Measurements from ENCODE around the gene MARCHF4. TPM values are rescaled to one million over a fixed set of nuclear protein-coding genes. Genes with fewer than 3 reads are reported as not detected.

MARCHF4 gene
- total RNA-seq, 1 experiment from 2014 or later = not detected

DNA sequence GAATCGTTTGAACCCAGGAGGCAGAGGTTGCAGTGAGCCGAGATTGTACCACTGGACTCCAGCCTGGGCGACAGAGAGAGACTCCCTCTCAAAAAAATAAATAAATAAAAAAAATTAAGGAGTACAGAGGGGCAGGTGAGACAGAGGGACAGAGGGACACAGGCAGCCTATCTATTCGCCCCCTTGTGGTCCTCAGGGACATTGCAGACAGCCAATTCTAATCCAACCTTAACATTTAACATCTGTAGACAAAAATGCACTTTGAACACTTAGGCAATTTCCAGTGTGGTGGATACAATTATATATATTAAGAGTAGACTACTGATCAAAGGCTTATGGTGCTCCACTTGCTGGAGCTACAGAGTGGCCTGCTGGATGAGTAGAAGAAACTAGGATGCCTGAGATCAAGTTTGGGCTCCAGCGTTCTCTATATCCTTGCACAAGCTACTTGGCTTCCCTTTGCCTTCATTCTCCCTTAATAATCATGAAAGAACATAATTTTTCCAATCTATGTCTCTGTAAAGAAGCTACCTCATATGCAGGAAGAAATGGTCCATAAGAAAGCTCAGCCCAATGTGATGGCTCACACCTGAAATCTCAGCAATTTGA lies 31.8 kb upstream of the MARCHF4 start:
- peaks cover 20% of the 10 kb centered on the region for H3K27me3 ChIP-seq (ENCODE audit: insufficient read depth, low read length)
- no peak overlapping the region for H3K4me3 ChIP-seq (replicated peaks in 1 of 2; ENCODE audit: low read depth in 1 of 2, low read length in 2 of 2)
- H3K9me3 ChIP-seq (ENCODE audit: control insufficient read depth in 1 of 2, insufficient read depth in 1 of 2, low read depth in 1 of 2, low read length in 2 of 2) = no peaks in the 10 kb centered on the region
- H4K20me1 ChIP-seq (ENCODE audit: insufficient read depth) = no peaks in the 10 kb centered on the region
- no peaks in the 10 kb centered on the region for H3K36me3 ChIP-seq (ENCODE audit: control insufficient read depth in 1 of 2, insufficient read depth in 2 of 2, low read length in 2 of 2)
- H2AFZ ChIP-seq (ENCODE audit: low read depth, low read length, poor library complexity, severe bottlenecking) = no peak overlapping the region
- POLR2A ChIA-PET = no interaction called here
- ATAC-seq (peak; percentile 91), DNase-seq (ENCODE audit: low read depth, low spot score) (peak; percentile 35)
- CTCF ChIA-PET = interaction anchor here (0.7 to 2.5 kb wide), 3 partner anchors 181 to 738 kb away, joined by 3 to 13 read pairs (median 3); no protein-coding TSS in a partner anchor
- intact Hi-C loops (cut with micrococcal nuclease) = loop anchor here (2.0 to 5.0 kb wide), 2 partner anchors 181 to 292 kb away; no protein-coding TSS in a partner anchor
- no peak overlapping the region for H3K9ac ChIP-seq (ENCODE audit: low read length)
- no peak overlapping the region for H3K27ac ChIP-seq (ENCODE audit: low read depth, low read length)
- no peak overlapping the region for H3K4me2 ChIP-seq (ENCODE audit: low read length)
- no peaks in the 10 kb centered on the region for H3K4me1 ChIP-seq (ENCODE audit: control insufficient read depth in 1 of 2, insufficient read depth in 2 of 2, low read length in 2 of 2)
- TF ChIP-seq, protein P1, sequence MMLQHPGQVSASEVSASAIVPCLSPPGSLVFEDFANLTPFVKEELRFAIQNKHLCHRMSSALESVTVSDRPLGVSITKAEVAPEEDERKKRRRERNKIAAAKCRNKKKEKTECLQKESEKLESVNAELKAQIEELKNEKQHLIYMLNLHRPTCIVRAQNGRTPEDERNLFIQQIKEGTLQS (IDR thresholded peaks at IDR 0.05) = no peak
- TF ChIP-seq POLR2A (IDR thresholded peaks at IDR 0.05; ENCODE audit: borderline replicate concordance, extremely low read depth, insufficient read depth, insufficient read length) = no peak
- TF ChIP-seq ZFX (IDR thresholded peaks at IDR 0.05) = no peak
- TF ChIP-seq, protein P2, sequence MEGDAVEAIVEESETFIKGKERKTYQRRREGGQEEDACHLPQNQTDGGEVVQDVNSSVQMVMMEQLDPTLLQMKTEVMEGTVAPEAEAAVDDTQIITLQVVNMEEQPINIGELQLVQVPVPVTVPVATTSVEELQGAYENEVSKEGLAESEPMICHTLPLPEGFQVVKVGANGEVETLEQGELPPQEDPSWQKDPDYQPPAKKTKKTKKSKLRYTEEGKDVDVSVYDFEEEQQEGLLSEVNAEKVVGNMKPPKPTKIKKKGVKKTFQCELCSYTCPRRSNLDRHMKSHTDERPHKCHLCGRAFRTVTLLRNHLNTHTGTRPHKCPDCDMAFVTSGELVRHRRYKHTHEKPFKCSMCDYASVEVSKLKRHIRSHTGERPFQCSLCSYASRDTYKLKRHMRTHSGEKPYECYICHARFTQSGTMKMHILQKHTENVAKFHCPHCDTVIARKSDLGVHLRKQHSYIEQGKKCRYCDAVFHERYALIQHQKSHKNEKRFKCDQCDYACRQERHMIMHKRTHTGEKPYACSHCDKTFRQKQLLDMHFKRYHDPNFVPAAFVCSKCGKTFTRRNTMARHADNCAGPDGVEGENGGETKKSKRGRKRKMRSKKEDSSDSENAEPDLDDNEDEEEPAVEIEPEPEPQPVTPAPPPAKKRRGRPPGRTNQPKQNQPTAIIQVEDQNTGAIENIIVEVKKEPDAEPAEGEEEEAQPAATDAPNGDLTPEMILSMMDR (IDR thresholded peaks at IDR 0.05 in 2 of 3, conservative IDR thresholded peaks at IDR 0.05 in 1 of 3; ENCODE audit: borderline replicate concordance in 1 of 3, insufficient read depth in 1 of 3, low read depth in 2 of 3, low read length in 2 of 3) = peak; percentile 62 to 86 (median 67)
- no peak for TF ChIP-seq EGR1 (IDR thresholded peaks at IDR 0.05; ENCODE audit: low read depth)
- no peak for TF ChIP-seq EZH2 (IDR thresholded peaks at IDR 0.05)
- TF ChIP-seq EZH2phosphoT487 (IDR thresholded peaks at IDR 0.05; ENCODE audit: borderline replicate concordance) = no peak
- TF ChIP-seq, protein P3, sequence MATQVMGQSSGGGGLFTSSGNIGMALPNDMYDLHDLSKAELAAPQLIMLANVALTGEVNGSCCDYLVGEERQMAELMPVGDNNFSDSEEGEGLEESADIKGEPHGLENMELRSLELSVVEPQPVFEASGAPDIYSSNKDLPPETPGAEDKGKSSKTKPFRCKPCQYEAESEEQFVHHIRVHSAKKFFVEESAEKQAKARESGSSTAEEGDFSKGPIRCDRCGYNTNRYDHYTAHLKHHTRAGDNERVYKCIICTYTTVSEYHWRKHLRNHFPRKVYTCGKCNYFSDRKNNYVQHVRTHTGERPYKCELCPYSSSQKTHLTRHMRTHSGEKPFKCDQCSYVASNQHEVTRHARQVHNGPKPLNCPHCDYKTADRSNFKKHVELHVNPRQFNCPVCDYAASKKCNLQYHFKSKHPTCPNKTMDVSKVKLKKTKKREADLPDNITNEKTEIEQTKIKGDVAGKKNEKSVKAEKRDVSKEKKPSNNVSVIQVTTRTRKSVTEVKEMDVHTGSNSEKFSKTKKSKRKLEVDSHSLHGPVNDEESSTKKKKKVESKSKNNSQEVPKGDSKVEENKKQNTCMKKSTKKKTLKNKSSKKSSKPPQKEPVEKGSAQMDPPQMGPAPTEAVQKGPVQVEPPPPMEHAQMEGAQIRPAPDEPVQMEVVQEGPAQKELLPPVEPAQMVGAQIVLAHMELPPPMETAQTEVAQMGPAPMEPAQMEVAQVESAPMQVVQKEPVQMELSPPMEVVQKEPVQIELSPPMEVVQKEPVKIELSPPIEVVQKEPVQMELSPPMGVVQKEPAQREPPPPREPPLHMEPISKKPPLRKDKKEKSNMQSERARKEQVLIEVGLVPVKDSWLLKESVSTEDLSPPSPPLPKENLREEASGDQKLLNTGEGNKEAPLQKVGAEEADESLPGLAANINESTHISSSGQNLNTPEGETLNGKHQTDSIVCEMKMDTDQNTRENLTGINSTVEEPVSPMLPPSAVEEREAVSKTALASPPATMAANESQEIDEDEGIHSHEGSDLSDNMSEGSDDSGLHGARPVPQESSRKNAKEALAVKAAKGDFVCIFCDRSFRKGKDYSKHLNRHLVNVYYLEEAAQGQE (IDR thresholded peaks at IDR 0.05; ENCODE audit: low read depth) = no peak
- TF ChIP-seq, protein P4, sequence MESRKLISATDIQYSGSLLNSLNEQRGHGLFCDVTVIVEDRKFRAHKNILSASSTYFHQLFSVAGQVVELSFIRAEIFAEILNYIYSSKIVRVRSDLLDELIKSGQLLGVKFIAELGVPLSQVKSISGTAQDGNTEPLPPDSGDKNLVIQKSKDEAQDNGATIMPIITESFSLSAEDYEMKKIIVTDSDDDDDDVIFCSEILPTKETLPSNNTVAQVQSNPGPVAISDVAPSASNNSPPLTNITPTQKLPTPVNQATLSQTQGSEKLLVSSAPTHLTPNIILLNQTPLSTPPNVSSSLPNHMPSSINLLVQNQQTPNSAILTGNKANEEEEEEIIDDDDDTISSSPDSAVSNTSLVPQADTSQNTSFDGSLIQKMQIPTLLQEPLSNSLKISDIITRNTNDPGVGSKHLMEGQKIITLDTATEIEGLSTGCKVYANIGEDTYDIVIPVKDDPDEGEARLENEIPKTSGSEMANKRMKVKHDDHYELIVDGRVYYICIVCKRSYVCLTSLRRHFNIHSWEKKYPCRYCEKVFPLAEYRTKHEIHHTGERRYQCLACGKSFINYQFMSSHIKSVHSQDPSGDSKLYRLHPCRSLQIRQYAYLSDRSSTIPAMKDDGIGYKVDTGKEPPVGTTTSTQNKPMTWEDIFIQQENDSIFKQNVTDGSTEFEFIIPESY (IDR thresholded peaks at IDR 0.05; ENCODE audit: extremely low read depth, insufficient replicate concordance, low read length) = no peak
- no peak for TF ChIP-seq JUND (IDR thresholded peaks at IDR 0.05)
- TF ChIP-seq ZNF274 (IDR thresholded peaks at IDR 0.05; ENCODE audit: low read depth, low read length) = no peak
- TF ChIP-seq SIN3A (IDR thresholded peaks at IDR 0.05; ENCODE audit: low read depth) = no peak
- TF ChIP-seq YY1 (IDR thresholded peaks at IDR 0.05; ENCODE audit: extremely low read depth, insufficient replicate concordance, low read depth, low read length) = no peak
- TF ChIP-seq RAD21 (IDR thresholded peaks at IDR 0.05; ENCODE audit: low read depth) = peak; percentile 75
- TF ChIP-seq, protein P5, sequence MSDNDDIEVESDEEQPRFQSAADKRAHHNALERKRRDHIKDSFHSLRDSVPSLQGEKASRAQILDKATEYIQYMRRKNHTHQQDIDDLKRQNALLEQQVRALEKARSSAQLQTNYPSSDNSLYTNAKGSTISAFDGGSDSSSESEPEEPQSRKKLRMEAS (IDR thresholded peaks at IDR 0.05) = no peak
- H3K9me2 ChIP-seq (ENCODE audit: insufficient read depth) = no peaks in the 10 kb centered on the region
- RAD21 ChIA-PET (ENCODE audit: low non-redundant PET in 1 of 2, low total read pairs in 2 of 2, uncharacterized antibody in 2 of 2, unreplicated experiment in 2 of 2) = no interaction called here
- no TSS peak for BruUV-seq (replicated peaks)
- no peaks in the 10 kb centered on the region for H3K79me2 ChIP-seq (ENCODE audit: insufficient read depth, low read length)

All from HCT116 (cell line).